ENCODE data around the gene BRIP1.
A peak's percentile ranks its signal among the peaks of the same experiment; 100 is the strongest.
"Not testable (repeated sequence)": the region's sequence is repeated elsewhere in the genome, so short reads cannot be mapped to it uniquely, and the experiment has no call there.

BRIP1 gene

DNA sequence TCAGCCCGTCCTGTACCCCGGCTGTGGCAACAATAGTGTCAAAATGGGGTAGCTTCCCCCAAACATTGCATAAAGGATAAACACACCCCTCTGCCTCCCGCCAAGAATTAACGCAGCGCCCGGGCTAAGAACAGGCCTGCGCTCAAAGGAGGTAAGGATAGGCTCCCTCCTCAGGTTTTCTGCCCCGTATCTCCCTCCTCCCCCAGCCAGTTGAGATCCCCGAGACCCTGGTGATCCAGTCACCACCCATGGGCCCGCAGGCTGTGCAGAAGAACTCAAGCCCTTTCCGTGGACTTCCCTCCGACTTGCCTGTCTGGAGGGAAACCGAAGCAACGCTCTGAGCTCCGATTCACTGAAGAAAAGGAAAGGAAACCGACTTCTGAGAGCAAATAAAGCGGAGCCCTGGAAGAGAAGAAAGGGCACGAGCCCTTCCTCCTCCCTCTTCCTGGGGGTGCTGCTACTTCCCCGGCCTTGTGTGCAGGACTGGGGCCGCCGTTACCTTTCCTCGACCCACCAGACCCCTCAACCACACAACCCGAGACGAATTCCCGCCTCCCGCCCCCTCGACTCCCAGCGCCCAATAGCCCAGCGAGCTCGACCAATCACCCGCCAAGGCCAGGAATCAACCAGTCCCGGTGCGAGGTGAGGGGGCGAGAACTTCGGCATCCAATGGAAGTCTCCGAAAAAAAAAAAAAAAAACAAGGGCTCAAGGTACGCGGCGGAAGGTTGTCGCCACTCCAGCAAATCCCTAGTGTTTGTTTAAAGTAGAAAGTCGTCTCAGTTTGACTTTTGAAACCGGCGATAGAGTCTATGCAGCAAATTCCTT lies at the start of gene BRIP1:
TSS of gene BRIP1 (minus strand) at position 554 of the 826 bp plus-strand sequence. CDS start 1,989 bp downstream, outside the sequence.
- DNase-seq: peak; percentile 78

DNA sequence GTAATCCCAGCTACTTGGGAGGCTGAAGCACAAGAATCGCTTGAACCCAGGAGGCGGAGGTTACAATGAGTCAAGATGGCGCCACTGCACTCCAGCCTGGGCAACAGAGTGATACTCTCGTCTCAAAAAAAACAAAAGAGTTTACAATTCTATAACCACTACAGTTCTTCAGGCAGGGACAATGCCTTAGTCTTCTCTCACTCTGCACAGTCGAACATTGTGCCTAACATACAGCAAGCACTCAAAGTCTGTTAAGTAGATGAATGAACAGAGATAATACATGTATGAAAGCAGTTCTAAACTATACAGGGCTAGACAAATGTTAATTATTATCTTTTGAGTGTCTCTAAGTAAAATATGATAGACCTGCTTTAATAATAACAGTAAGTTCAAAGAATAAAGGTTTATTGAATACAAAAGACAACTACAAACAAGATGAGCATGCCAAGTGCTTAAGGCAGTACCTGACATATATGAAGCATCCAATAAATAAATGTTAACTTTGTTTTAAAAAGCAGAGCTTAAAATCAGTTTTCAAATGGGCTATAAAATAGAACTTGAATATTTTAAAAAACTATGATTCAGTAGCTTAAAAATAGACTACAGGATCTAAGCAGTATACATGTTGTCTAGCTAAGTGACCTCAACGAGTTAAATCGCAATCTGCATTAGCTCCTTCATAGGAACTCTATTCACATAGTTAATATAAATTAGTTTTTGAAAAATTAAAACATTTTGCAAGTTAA lies 45.1 kb upstream of the BRIP1 start:
- DNase-seq: no peak

DNA sequence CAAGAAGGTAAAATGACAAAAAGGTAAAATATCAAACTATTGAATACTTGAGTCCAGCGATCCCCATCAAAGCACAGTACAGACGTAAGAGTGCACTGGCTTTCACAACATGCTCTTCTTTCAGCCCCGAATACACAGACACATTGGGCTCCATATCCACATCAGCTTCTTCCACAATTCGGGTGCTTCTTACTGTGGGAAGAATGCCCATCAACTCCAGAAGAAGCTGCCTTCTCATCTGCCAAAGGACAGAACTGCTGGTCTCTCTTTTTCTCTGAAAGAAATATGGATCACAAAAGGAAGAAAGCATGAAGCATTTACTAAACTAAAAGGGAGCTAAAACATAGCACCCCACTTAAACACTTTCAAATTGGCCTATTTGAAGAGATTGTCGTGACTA lies 44.0 kb upstream of the BRIP1 start:
- DNase-seq: no peak

DNA sequence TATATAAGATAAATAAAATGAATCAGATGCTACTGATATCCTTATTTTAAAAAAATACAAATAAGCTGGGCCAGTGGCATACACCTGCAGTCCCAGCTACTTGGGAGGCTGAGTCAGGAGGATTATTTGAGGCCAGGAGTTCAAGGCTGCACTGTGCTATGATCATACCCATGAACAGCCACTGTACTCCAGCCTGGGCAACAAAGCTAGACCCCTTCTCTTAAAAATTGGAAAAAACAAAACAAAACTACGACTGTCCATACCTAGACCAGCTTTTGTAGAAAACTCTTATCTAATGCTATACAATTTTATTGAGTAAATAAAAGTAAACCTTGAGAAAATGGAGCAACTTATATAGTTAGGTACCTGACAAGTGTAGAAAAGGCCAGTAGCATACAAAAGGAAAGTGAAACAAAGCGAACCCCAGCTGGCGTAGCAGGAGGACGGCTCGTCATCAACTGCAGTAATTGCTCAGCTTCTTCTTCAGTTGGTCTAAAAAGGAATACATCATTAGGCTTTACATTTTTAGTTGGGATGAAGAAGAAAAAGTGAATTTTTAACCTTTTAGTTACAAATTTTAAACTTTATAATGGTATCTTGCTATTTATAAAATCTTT lies 40.9 kb upstream of the BRIP1 start:
- DNase-seq: no peak

DNA sequence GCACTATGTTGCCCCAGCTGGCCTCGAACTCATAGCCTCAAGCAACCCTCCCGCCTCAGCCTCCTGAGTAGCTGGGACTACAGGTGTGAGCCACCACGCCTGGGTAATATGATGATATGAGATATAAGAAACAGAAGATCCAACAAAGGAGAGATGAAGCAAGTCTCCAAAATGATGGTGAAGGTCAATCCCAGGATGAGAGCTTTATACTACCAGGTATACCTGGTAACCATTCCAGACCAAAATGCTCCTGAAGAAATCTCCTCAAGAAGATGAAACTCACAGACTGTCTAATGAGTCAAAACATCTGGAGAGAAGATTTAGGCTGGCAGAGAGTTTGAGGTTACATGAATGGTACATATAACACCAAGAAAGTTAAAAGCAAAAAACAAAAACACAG lies 39.9 kb upstream of the BRIP1 start:
- DNase-seq: no peak

DNA sequence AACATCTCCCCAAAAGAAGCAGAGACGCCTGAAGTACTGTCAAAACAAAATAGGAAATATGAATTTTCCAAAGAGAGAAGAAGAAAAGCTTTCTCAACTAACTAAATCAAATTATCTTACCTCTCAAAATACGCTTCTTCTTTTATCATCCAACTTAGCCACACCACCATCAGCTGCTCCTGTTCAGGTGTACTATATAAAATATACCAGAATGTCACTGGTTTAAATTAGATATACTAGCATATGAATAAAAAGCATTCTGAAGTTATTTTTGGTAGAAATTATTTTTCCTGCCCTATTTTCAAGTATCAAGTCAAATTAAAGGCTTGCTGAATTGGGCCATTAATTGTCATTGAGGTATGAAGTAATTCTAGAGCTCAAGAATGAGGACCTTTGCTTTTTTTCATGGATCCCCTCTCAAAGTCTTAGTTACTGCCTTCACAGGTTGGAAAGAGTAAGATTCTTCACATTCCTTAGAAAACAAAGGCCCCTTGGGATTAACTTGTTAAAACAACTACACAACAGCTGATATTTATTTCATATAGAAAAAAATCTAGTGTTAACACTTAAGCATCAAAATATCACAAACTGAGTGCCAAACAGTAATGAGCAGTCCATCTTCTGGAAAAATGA lies 34.3 kb upstream of the BRIP1 start:
- DNase-seq: no peak

DNA sequence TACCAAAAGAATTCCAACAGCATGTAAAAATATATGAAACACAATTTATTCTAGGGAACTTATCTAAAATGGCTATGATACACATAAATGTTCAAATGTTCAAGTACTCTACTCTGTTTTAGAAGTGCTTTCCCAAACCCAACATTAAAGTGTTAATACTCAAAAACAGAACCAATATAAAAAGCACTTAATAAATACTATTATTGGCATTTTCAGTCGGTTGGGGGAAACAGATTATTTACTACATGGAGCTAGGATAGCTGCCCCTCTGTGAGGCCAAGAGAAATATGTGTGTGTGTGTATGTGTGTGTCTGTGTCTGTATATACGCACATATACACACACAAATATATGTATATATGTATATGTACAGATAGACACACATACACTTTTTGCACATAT lies 32.1 kb upstream of the BRIP1 start:
- DNase-seq: no peak

DNA sequence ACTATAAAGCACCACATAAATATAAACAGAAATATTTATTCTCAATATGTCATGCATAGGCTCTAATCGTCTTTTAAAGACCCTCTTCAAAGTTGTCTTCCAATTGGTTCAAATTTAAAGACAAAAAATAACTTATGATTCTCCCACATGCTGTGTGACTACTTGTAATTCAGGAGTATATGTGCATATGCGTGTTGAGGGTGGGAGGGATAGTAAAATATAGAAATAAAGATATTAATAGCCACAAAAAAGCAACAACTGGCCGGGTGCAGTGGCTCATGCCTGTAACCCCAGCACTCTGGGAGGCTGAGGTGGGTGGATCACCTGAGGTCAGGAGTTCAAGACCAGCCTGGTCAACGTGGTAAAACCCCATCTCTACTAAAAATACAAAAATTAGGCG lies 31.0 kb upstream of the BRIP1 start:
- not testable (repeated sequence) for DNase-seq

DNA sequence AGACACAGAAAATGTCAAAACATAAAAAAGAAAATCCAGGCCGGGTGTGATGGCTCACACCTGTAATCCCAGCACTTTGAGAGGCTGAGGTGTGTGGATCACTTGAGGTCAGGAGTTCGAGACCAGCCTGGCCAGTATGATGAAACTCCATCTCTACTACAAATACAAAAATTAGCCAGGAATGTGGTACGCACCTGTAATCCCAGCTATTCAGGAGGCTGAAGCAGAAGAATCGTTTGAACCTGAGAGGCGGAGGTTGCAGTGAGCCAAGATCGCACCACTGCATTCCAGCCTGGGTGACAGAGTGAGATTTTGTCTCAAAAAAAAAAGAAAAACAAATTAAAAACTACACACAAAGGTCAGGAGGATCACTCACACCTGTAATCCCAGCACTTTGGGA lies 24.4 kb upstream of the BRIP1 start:
- not testable (repeated sequence) for DNase-seq

DNA sequence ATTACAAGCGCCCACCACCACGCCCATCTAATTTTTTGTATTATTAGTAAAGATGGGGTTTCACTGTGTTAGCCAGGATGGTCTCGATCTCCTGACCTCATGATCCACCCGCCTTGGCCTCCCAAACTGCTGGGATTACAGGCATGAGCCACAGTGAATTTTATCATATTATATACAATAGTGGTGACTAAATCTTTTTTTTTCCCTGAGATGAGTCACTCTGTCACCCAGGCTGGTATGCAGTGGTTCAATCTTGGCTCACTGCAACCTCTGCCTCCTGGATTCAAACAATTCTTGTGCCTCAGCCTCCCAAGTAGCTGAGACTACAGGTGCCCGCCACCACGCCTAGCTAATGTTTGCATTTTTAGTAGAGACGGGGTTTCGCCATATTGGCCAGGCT lies 22.5 kb upstream of the BRIP1 start:
- DNase-seq: not testable (repeated sequence)

DNA sequence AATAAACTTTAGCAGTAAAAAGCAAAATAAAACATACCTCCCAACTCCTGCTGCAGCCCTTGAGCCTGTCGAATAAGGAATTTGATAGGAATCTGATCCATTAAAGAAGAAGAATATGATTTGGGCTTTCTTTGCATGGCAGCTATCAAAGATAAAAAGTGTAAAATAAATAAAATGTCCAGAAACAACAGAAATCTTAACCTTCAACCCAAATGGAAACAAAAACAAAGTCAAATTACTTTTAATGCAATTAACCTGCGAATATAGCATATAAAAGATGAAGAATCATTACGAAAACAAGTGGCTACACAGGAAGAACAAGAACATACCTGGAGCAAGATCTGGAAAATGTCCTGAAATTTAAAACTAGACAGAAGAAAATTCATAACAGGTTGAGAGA lies 21.5 kb upstream of the BRIP1 start:
- DNase-seq: no peak

DNA sequence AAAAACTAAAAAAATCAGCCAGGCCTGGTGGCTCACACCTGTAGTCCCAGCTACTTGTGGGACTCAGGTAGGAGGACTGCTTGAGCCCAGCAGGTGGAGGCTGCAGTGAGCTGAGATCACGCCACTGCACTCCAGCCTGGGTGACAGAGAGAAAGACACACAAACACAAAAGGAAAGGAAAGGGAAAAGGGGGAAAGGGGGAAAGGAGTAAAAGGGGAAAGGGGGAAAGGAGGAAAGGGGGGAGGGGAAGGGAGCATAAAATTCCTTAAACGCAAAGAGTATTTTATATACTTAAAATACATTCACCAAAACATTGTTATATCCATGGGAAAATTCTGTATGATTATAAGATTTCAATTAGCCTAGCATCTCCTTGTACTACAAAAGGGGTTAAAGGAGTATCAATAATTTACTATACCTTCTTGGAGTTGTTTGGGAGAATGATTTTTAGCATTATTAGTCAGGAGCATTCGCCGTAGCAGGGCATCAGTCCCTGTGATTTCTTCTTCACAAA lies 17.3 kb upstream of the BRIP1 start:
- no peak for DNase-seq

DNA sequence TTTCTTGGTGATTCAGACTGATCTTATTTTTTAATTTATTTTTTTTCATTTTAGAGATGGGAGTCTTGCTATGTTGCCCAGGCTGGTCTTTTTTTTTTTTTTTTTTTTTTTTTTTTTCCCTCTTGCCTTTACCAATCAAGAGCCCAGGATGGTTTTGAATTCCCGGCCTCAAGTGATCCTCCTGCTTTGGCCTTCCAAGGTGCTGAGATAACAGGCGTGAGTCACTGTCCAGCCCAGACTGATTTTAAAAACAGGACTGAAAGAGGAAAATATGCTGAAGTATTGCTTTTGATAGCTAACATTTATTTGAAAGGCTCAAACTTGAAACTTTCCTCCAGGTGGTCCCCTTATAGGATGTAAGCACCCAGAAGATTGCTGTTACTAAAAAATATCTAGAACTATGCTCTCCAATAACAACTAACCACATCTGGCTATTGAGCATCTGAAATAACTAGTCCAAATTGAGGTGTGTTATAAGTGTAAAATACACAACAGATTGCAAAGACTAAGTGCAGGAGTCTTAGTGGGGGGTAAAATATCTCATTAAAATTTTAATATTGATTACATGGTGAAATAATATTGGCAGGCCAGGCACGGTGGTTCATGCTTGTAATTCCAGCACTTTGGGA lies 15.8 kb upstream of the BRIP1 start:
- DNase-seq: no peak

DNA sequence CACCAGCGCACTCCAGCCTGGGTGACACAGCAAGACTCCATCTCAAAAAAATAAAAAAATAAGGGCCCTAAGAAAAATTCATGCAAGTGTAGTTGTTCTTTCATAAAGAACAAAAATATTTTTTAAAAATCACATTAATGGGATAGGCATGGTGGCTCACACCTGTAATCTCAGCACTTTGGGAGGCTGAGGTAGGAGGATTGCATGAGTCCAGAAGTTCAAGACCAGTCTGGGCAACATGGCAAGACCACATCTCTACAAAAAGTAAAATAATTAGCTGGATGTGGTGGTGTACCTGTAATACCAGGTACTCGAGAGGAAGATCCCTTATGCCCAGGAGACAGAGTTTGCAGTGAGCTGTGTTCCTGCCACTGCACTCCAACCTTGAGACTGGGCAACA lies 15.2 kb upstream of the BRIP1 start:
- DNase-seq: no peak

DNA sequence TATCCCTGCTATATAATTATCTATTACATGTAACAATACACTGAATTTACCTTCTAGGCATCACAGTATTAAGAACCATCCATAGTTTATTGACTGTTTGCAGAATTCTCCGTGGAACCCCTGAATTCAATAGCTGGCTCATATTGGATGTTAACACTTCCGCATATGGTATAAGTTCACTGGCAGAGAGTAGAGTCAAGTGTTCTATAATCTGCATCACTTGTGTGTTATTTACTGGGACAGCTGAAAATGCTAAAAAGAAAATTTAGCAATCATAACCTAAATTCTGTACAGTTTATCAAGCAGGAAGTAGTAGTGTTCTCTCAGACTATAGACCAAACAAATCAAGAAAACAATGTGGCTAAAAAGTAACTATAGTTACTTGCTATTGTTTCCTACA lies 14.5 kb upstream of the BRIP1 start:
- DNase-seq: no peak

DNA sequence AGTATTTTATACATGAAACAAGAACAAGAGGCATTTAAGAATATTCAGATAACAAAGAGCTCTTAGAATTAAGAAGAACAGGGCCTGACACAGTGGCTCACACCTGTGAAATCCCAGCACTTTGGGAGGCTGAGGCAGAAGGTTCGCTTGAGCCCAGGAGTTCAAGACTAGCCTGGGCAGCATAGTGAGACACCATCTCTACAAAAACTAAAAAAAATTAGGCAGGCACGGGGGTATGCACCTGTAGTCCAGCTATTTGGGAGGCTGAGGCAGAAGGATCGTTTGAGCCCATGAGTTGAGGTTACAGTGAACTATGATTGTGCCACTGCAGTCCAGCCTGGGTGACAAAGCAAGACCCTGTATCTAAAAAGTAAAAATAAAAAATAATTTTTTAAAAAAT lies 12.5 kb upstream of the BRIP1 start:
- no peak for DNase-seq

DNA sequence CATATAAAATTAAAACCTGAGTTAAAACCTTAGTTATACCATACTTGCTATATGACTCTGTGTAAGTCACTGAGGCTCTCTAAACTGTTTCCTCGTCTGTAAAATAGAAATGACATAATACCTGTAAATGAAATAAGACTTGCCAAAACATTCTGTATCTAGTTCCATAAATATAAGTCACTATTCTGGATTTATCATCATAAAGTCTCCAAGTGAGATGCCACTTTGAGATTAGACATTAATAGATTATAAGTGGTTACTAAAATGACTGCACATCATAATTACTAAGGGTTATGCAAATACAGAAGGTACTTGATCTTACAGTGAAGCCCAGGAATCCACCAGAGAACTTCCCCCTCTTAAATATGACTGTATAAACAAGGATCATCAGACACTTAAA lies 12.0 kb upstream of the BRIP1 start:
- DNase-seq: no peak

DNA sequence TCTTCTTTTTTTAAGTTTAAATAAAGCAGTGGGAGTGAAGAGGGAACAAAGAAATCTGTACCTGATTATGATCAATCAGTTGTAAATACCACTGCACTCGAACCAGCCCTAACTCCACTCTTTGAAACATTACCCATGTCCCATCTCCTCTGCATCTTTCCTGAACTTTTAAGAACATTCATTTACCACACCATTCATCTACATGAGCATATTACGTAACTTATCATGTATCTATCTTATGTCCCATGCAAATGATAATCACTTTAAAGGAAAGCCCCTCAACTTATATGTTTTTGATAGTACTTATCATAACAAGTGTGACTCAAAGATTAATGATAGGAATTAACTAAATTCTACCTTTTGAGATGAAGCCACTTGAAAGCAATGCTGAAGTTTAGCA lies 10.7 kb upstream of the BRIP1 start:
- DNase-seq: no peak

DNA sequence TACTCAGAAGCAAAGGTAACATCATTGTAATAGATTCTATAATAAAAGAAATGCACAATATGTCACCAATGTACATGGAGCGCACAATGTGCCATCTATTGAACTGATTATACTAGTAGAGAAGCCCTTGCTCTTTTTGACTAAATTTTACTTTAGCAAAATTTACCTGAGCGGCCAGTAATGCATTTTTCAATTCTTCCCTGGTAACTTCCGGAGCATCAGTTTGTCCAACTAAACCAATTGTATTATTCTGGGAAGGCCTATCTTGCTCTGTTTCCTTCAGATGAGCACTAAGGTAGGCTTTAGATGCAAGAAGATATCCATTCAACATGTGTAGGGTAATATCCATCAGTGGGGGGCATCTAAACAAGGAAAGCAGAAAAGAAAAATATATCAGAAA lies 8.8 kb upstream of the BRIP1 start:
- DNase-seq: no peak

DNA sequence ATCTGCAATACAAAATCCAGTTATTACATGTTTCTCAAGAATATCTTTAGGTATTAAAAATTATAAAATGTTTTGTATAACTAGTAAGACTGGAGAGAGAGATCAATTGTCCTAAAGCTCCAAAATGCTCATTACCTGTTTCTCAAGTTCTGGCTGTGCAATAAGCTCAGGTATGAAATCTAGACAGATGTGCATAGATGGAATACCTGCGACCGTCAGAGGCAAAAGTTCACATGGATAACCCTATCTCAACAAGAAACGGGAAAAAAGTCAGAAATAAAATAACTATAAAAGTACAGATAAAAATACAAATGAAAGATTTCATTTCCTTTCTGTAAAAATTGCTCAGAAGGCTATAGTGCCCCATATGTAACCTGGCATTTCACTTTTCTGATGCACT lies 5.8 kb upstream of the BRIP1 start:
- DNase-seq: no peak

DNA sequence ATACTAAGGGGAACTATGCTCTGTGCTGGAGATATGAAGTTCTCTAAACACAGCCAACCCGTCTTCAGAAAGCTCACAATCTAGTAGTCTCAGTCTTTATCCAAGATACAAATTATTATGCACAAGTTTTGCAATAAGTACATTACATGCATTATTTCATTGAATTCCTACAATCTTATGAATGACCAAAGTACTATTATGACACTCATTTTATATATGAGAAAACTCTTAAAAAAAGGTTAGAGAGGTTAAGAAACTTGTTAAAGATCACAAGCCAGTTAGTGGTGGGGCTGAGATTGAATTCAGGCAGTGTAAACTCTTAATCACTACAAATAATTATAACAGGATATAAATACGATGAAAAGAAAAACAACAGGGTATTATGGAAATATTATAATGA lies 4.7 kb upstream of the BRIP1 start:
- DNase-seq: no peak

DNA sequence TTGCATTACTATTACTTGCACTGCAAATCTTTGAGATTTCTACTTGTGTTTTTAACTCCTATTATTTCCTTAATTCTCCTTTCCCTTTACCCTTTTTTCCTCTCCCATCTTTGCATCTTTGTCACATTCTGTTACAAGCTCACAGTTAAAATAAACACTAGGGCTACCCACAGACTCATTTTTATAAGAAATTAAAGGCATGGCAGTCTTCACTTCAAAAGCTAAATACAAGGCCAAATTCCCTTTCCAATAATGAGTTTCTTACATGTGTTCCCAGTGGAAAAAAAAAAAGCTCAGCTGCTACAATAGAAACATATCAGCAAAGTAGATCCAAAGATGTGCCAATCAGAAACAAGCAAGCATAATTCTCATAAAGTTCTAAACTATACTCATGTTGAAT lies 3.7 kb upstream of the BRIP1 start:
- DNase-seq: no peak

DNA sequence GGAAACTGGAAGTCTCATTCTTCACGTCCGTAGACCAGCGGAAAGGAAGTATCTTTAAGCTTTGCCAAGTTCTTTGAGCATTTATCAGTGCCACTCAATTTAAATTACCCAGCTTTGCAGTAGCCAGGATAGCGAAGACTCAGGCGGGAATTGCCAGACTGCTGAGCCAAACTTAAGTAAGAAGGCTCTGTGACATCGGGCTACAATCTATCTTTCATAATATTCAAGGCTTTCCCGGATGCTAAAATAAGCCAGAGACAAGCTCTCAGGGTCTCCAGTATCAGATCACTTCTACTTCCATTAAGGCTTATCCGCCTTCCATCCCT lies 436 bp upstream of the BRIP1 start:
- no peak for DNase-seq

Measured in activated CD4-positive, CD25-positive, alpha-beta regulatory T cell treated with anti-CD3 and anti-CD28 coated beads, Interleukin-2, amount 50 U/mL, for 72 hours (primary cell).